ENCODE measurements around the gene LFNG.

Gene LFNG

DNA sequence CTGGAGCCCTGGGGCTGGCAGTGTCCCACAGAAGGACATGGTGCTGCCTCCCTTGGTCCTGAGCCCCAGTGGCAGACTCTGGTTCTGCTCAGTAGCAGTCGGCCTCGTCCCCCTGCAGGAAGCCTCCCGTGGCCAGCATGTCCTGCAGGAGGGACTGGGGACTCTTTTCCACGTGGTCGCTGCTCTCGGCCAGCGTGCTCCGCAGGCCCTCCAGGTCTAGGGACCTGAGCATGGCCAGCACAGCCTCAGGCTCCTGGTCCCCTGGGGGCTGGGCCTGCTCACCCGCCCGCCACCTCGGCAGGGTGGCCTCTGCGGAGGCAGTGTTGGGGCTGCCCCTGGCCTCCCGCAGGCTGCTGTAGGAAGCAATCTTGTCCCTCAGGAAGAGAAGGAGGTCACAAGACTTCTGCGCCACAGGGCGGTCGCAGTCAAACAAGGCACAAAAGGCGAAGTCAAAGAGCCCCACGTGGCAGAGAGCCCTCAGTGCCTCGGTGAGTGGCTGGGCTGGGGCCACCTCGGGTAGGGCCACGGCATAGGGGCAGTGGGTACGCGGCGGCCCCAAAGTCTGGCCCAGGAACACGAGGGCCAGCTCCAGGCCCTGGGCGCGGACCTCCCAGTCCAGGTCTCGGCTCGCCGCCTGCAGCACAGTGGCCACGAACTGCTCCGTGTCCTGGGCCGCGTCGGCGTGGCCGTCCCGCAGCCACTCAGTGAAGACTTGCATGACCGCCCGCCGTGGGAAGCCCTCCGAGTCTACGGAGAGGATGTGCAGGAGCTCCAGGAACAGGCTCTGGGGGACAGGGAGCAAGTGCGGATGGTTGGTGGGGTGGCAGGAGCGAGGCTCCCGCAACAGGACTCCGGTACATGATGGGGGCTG, 18.6 kb downstream of the LFNG start:
- no peaks in the 10 kb centered on the region for H3K27me3 Mint-ChIP-seq (ENCODE audit: low read depth)
- TF ChIP-seq, protein P1, sequence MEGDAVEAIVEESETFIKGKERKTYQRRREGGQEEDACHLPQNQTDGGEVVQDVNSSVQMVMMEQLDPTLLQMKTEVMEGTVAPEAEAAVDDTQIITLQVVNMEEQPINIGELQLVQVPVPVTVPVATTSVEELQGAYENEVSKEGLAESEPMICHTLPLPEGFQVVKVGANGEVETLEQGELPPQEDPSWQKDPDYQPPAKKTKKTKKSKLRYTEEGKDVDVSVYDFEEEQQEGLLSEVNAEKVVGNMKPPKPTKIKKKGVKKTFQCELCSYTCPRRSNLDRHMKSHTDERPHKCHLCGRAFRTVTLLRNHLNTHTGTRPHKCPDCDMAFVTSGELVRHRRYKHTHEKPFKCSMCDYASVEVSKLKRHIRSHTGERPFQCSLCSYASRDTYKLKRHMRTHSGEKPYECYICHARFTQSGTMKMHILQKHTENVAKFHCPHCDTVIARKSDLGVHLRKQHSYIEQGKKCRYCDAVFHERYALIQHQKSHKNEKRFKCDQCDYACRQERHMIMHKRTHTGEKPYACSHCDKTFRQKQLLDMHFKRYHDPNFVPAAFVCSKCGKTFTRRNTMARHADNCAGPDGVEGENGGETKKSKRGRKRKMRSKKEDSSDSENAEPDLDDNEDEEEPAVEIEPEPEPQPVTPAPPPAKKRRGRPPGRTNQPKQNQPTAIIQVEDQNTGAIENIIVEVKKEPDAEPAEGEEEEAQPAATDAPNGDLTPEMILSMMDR (IDR thresholded peaks at IDR 0.05; ENCODE audit: unreplicated experiment in 3 of 3): no peak
- H3K36me3 Mint-ChIP-seq (ENCODE audit: low read depth): no peaks in the 10 kb centered on the region
- H3K9me3 Mint-ChIP-seq: no peaks in the 10 kb centered on the region
- H3K4me1 Mint-ChIP-seq: no peaks in the 10 kb centered on the region
- no peak overlapping the region for H3K27ac Mint-ChIP-seq
- H3K4me3 Mint-ChIP-seq: no peak overlapping the region

DNA sequence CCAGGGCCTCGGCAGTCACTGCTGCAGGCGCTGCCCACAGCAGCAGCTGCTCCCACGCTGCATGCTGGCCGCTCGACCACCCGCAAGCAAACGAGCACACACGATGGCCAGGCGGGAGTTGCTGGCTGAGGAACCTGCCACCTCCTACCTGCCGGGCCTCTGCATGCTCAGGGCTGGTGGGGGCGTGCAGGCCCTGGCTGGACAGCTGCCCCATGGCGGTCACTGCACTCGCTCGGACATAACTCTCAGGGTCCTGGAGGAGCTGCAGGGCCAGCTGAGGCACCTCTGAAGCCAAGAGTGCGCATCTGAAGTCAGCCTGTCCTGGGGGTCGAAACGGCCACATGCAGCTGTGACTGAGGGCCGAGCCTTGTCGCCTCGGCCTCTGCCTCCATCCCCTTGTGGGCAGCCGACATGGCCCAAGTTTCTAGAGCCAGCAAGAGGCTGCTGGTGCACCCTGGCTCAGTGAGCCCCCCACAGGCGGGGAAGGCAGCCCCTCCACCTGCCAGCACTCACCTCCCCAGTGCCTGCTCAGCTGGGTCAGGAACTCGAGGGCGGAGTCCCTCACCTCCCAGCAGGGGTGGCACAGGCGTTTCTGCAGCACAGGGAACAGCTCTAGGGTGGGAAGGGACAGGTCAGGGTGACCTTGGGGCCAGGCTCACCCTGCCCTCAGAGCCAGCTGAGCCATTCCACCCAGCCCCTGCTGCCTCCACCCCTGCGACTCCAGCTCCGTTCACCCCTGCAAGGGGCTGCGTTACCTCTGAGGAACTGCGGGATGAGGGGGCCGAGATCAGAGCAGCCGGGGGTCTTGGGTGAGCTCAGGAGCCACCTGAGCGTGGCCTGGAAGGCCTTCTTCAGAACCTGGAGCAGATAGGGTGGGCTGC, 19.7 kb downstream of the LFNG start:
- H3K4me3 Mint-ChIP-seq: no peak overlapping the region
- H3K9me3 Mint-ChIP-seq: no peaks in the 10 kb centered on the region
- no peak overlapping the region for H3K27ac Mint-ChIP-seq
- H3K4me1 Mint-ChIP-seq: no peaks in the 10 kb centered on the region
- TF ChIP-seq, protein P1 (IDR thresholded peaks at IDR 0.05; ENCODE audit: unreplicated experiment in 3 of 3): no peak
- H3K36me3 Mint-ChIP-seq (ENCODE audit: low read depth): peaks cover 7% of the 10 kb centered on the region
- H3K27me3 Mint-ChIP-seq (ENCODE audit: low read depth): no peaks in the 10 kb centered on the region

DNA sequence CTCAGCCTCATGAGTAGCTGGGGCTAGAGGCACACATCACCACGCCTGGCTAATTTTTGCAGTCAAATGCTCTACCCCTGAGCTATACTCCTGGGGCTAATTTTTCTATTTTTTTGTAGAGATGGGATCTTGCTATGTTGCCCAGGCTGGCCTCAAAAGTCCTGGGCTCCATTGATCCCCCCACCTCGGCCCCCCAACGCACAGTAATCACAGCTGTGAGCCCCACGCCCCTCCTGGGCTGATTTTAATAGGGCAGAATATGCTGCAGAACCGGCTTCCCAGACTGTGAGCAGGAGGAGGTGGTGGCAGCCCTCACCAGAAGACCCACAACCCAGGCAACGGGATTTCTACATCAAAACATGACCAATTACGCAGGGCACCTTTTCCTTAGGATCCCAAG, 20.6 kb downstream of the LFNG start:
- Mint-ChIP-seq H3K27ac (no peak overlapping the region), H3K4me1 (no peaks in the 10 kb centered on the region), H3K4me3 (no peak overlapping the region), H3K9me3 (no peaks in the 10 kb centered on the region), H3K36me3 (ENCODE audit: low read depth) (peaks cover 11% of the 10 kb centered on the region), H3K27me3 (ENCODE audit: low read depth) (no peaks in the 10 kb centered on the region)
- TF ChIP-seq, protein P1 (IDR thresholded peaks at IDR 0.05; ENCODE audit: unreplicated experiment in 3 of 3): no peak

DNA sequence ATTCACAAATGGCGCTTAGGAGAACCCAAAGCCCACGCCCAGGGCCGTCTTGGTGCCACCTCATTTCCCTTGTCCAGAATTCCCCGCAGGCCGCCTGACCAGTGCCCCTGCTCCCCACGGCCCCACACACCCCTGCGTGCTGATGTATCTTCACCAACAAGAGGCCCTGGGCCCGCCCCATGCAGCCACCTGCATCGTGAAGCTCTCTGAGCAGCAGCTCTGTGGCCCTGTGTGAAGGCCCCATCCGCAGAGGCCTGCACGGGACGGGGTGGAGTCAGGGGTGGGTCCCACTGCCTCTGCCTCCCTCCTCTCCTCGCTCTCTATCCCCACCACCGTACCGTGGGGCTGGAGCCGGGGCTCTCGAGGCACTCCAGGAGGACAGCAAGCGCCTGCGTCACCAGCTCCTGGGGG, 21.1 kb downstream of the LFNG start:
- H3K4me3 Mint-ChIP-seq: no peak overlapping the region
- no peaks in the 10 kb centered on the region for H3K4me1 Mint-ChIP-seq
- H3K9me3 Mint-ChIP-seq: no peaks in the 10 kb centered on the region
- H3K36me3 Mint-ChIP-seq (ENCODE audit: low read depth): peaks cover 11% of the 10 kb centered on the region
- H3K27me3 Mint-ChIP-seq (ENCODE audit: low read depth): no peaks in the 10 kb centered on the region
- TF ChIP-seq, protein P1 (IDR thresholded peaks at IDR 0.05; ENCODE audit: unreplicated experiment in 3 of 3): no peak
- H3K27ac Mint-ChIP-seq: no peak overlapping the region

DNA sequence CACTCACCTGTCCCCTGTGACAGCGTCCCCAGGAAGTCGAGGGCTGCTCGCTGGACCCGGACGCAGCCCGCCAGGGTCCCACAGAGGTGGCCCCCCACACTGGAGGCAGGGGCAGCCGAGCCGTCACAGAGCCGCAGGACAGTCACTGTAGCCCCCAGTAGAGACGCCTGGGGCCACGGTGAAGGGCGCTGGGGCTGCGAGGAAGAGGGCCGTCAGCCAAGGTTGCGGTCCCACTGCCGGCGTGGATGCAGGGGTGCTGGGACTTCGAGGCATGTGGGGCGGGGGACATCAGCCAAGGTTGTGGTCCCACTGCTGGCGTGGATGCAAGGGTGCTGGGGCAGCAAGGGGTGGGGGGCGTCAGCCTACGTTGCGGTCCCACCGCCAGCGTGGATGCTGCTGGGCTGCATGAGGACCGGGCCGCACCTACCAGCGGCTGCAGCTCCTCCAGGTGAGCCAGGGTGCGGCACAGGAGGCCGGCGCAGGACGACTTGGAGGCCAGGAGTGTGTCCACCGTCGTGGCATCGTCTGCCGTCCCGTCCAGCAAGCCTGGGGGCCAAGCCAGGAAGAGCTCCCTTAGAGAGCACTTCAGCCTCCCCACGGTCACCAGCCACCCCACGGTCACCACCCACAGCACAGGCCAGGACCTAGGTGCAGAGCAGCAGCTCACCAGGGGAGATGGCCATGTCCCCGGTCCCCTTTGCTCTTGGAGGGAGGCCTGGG, 21.9 kb downstream of the LFNG start:
- Mint-ChIP-seq H3K4me3 (no peak overlapping the region), H3K4me1 (no peaks in the 10 kb centered on the region), H3K27me3 (ENCODE audit: low read depth) (no peaks in the 10 kb centered on the region), H3K9me3 (no peaks in the 10 kb centered on the region), H3K36me3 (ENCODE audit: low read depth) (peaks cover 11% of the 10 kb centered on the region), H3K27ac (no peak overlapping the region)
- TF ChIP-seq, protein P1 (IDR thresholded peaks at IDR 0.05; ENCODE audit: unreplicated experiment in 3 of 3): no peak

Data from nephron (organoid).